LHCN-M2 (cell line): ENCODE measurements around the gene YTHDF1. TPM values are rescaled to one million over a fixed set of nuclear protein-coding genes. Genes with fewer than 3 reads are reported as not detected.

ENCODE experiments used
- DNase-seq: peaks from one replicate; pipeline ENCODE4 v3.0.0-alpha.2; 2012; ENCODE audit warnings: low read depth
- total RNA-seq: library from RNA; depleted of rRNA; stranded (reverse); fragments of >200 nt; gene quantifications from 2 replicates; pipeline ENCODE4 v1.2.3, GENCODE V29; 2014

The YTHDF1 gene
- total RNA-seq, 1 experiment from 2014 or later, result 23.8 TPM

DNA sequence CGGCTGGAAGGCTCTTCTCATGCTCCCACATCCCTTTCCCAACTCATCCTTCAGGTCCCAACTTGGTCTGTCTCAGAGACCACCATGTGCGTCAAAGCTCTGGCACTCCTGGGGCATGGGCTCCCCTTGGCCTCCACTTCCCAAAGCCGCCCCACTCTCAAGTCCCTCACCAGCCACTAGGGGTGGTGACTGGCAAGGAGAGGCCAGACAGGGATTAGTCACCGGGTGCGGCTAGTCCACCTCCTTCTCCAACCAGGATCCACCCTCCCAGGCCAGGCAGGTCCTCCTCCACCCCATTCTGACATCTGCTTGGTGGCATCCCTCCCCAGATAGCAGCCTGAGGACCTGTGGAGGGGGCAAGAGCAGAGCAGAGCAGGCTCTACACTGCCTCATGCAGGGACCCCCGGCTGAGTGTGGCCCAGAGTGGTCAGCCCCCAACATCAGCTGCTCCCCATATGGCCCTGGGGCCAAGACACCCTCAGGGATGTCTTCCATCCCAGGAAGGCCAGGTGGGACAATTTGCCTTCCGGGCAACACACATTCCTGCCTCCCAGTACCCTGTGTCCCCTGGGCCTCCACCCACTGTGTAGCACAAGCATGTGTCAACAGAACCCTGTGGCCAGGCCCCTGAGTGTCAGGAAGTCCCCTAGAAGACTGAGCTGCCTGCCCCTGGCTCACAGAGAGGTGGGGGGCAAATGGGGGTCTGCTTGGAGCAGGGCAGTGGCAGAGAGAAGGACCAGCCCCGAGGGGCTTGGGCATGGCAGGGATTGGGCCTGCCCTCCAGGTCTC lies 29.2 kb downstream of the YTHDF1 start:
- no peak for DNase-seq

DNA sequence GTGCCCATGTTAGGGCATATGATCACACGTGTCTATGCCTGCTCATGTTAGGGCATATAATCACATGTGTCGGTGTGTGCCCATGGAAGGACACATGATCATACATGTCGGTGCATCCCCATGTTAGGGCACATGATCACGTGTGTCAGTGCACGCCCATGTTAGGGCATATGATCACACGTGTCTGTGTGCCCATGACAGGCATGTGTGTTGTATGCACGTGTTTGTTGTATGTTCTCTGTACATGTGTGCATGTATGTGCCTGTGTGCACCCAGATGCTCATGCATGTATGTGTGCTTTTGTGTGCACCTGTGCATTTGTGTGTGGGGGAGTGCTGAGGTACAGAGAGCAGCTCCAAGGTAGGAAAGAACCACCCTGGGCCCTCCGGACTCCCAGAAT lies 29.8 kb downstream of the YTHDF1 start:
- no peak for DNase-seq

DNA sequence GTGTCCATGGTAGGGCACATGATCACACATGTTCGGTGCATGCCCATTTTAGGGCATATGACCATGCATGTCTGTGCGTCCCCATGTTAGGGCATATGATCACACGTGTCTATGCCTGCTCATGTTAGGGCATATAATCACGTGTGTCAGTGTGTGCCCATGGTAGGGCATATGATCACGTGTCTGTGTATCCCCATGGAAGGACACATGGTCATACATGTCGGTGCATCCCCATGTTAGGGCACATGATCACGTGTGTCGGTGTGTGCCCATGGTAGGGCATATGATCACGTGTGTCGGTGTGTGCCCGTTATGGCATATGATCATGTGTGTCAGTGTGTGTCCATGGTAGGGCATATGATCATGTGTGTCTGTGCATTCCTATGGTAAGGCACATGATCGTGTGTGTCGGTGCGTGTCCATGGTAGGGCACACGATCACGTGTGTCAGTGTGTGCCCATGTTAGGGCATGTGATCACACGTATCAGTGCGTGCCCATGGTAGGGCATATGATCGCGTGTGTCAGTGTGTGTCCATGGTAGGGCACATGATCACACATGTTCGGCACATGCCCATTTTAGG lies 30.6 kb downstream of the YTHDF1 start:
- no peak for DNase-seq

DNA sequence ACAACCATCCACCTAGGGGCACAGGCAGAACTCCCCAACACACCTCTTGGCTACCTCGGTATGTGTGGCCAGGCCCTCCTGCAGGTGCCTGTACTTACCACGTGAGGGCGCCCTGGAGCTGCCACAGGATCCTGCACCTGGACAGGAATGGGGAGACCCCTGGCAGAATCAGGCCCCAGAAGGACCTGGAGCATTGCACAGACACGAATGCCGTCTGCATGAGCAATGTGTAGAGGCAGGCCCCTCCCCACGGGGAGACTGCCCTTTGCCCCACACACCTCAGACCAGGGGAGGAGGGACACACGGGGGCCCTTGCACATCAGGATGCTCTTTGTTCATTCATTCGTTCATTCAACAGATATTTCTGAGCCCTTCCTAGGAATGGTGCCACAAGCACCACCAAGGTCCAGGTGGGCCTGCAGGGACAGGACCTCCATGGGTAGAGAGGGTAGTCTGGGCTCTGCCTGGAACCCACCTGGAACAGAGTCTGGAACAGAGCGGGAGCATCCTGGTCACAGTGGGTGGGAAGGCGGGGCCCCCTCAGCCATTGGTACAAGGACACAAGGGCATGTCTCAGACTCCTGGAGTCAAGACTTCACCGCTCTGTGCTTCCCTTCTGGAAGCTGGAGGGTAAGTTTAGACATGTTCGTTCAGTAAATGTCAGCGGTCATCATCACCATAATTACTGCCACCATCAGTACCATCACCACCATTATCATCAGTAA lies 32.3 kb downstream of the YTHDF1 start:
- no peak for DNase-seq

DNA sequence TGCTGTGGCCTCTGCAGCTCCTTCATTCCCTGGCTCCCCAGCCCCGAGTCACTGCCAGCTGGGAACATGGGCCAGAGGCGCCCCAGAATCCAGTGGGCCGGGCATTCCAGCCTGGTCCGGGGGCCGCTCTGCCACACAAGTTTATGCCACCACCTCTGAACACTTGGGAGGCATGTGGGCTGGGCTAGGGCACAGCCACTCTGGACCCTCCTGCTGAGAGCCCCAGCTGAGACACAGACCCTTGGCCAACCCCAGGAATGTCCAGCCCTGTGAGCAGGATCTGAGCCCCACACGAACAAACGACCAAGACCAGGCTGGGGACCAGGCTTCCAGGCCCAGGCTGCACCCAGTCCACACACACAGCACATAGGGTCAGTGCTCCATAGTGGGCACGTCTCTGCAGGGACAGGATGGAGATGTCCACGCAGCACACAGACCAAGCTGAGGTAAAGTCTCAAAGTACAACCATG lies 33.0 kb downstream of the YTHDF1 start:
- no peak for DNase-seq

DNA sequence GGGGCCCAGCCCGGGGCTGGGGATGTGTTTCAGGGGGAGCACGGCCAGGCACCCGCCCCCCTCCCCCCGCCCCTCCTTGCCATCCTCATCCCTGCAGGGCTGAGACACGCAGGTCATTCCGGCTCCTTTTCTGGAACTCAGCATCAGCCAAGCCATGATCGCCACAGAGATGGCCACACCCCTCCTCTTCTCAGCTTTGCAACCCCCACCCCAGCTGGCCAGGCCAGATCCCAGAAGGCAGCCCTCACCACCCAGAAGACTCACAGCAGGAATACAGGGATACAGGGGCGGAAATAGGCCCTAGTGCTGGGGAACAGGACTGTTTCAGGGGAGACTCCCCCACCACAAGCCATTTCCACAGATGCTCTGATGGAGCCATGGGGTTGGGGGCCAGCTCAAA lies 33.5 kb downstream of the YTHDF1 start:
- no peak for DNase-seq

DNA sequence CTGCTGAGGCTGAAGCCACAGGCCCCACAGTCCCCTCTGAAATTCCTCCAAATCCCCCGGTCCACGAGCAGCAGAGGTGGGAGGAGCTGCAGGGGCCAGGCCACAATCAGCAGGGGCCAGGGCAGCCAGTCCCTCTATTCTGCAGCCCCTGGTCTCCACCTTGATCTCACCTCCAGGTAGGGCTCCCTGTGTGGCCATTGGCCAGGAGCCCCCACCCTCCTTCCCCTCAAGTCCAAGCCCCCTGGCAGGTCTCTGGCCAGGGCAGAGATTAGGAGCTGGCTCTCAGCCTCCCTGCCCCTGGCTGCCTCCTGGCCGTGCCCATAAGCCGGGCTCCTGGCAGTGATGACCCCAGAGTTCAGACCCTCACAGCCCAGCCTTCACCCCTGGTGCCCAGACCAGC lies 34.7 kb downstream of the YTHDF1 start:
- DNase-seq, result no peak

DNA sequence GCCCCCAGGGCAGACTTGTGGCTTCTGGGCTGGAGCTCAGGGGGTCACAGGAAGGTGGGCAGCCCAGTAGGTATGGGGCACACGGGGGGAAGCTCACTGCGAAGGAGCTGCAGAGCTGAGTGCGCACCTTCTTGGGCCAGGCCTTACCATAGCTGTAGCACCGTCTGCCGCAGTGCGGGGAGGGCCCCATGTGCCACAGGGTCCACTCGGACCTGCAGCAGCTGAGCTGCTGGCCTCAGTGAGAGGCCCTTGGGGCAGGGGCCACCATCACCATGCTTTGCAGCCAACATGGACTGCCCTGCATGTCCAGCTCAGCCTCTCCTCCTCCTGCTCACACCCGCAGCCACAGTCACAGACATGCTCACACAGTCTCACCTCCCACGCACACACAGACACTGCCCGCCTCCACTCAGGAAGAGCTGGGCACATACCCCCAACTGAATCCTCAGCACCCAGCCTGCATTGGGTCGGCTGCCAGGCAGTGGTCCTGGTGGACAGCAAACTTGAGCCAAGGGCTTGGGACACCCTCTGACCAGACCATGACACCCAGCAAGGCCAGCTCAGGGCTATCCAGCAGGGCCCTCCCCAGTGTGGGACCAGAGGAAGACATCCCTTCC lies 35.3 kb downstream of the YTHDF1 start:
- DNase-seq, result no peak

DNA sequence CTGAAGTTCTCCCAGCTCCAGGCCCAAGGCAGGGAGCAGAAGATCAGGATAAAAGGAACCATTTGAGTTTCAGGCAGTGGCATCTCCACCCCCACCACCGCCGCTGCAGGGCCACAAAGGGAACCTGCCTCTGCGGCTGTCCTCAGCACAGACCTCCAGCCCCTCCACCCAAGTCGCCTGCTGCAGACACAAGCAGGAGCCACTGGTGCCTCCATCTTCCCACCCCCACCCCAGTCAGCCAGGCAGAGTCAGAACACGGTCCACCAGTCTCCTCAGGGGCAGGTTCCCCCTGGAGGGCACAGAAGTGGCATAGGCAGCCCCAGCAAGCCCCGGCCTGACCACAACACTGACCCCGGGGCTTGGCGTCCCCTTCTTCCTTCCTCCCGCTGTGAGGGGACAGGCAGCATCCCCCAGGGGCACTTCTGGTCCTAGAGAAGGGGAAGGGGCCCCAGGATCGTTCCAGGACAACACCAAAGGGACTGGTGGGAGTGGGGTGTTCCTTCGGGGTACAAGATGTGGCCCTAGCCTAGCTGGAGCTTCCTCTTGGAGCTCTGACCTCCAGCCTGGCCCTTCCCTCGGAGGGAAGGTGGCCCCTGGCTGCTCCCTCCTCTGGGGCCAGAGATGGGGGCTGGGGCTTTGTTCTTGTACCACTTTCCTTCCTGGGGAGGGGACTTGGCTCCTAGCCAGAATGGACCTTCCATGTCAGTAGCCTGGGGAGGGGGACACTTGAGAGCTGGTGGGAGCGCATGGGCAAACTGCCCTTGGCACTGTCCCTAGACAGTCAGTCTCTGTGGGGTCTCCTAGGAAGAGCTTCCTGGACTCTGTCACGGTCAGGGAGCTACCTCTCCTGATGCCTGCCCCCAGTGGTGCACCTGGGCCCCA lies 36.0 kb downstream of the YTHDF1 start:
- no peak for DNase-seq

DNA sequence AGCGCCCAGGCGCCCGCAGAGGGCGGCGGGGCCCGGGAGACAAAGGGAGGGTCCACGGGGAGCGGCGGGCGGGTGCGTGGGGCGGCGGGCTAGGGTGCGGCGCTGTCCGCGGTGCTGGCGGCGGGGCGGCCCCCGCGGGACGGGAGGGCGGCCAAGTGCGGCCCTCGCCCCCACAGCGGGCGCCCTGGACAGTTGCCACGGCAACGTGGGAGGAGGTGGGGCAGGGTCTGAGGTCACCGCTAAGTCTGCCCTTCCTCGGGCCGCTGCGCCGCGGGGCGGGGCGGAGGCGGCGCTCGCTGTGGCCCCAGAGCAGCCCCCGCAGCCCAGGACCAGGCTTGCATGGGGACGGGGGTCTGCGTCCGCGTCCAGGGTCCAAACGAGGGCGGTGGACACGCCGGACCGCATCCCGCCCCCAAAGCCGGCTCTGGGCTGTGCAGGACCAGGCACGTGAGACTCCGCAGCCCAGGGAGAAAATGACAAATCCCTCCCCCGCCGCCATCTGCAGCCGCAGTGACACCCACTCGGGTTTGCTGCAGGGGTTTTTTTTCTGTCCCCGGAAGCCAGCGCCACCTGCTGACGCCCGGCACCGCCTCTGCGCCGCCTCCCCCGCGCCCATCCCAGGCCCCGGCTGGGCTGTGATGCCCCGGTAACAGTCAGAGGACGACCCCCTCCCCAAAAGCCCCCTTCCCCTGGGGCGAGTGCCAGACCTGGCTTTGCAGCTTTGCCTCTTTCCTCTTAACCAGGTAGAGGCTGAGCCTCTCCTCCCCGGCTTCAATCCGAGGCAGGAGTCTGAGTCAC lies 36.8 kb downstream of the YTHDF1 start:
- DNase-seq, result no peak

DNA sequence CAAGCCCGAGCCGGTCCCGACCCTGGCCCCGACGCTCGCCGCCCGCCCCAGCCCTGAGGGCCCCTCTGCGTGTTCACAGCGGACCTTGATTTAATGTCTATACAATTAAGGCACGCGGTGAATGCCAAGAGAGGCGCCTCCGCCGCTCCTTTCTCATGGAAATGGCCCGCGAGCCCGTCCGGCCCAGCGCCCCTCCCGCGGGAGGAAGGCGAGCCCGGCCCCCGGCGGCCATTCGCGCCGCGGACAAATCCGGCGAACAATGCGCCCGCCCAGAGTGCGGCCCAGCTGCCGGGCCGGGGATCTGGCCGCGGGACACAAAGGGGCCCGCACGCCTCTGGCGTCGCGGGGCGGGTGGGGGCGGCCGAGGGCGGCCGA lies 37.5 kb downstream of the YTHDF1 start:
- no peak for DNase-seq

DNA sequence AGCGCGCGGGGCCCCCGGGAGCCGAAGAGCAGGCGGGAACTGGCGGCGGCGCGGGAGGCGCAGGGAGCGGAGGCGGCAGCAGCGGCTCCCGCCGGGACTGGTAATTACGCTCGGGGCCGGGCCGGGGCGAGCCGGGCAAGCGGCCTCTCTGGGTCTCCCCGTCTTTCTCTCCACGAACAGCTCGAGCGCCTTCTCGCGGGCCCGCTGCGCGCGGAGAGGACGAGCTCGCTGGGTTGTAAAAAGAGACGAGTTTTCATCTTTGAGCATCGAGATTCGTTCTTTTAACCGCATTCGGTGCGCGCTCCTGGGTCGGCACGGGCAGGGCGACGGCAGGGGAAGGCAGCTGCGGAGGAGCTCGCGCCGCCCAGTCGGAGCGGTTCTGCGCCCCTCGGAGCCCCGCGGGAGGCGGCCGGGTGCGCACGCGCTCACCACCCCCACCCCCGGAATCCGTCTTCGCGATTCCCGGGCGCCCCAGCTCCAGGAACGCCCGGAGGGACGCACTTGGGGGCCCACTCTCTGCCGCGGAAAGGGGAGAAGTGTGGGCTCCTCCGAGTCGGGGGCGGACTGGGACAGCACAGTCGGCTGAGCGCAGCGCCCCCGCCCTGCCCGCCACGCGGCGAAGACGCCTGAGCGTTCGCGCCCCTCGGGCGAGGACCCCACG lies 38.0 kb downstream of the YTHDF1 start:
- peak; percentile 13 for DNase-seq

DNA sequence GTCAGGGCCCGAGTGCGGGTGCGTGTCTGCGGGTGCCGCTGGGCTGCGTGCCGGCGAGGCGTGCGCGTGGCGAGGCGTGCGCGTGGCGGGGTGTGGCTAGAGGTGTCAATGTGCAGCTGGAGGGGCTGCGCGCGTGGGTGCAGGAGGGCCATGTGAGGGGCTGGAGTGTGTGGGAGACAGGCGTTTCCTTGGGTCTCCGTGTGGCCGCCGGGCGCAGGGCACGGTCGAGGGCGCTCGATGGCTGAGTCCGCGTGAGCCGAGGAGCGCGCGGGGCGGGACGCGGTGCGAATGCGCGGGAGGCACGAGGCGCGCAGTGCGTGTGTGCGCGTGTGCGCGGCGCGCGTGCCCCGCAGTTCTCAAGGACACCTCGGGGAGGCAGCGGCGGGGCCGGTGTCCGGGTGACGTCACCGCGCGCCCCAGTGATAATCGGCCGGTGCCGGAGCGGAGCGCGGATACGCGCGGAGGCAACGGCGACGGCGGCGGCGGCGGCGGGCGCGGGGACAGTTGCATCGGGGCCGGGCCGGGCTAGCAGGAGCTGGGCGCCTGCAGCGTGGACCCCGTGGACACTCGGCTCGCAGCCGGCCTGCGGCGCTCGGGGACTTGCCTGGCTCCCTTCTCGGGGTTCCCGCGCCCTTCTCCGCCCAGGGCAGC lies 38.7 kb downstream of the YTHDF1 start:
- no peak for DNase-seq

DNA sequence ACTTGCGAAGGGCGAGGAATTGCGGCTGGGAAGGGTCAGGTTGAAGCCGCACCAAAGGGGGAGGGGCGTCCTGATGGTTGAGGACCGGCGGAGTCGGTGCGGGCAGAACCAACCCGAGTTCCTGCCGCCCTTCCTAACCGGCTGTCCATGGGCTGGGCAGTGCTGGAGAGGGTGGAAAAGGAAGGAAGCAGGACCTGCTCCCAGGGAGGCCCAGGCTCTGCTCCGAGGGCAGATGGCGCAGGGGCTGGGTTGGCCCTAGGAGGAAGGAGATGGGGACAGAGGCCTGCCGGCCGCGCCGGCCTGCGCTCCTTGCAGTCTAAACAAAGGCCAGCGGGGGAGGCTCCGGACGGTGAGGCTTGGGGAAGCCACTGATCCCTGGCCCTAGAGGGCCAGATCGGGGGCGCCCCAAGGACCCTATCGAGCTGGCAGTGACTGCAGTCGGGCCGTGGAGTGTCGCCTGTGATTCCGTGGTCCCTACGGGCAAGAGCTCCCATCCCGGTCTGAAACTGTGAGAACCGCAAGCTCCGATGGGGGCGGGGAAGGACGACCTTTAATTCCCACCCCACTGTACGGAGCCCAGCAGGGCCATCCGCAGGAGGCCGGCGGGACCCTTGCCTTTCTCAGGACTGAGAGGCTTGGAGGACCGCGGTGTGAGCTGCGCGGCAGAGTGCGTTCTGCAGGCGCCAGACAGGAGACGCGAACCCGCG lies 39.4 kb downstream of the YTHDF1 start:
- DNase-seq, result no peak

DNA sequence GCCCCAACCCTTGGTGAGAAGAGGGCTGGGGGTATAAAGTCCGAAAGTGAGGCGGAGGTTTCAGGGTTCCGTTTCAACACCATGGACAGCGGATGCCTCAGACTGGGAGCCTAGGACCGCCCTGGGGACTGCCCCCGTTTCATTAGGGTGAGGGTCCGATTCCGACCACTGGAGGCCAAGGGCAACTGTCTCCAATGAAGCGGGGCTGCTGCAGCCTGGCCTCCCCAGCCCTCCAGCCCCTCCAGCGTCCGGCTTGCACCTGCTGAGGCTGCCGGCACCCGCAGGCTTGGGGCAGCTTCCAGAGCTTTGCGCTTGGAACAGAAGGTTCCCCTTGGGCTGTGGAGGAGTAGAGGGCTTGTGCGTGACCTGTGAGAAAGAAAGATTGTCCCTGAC lies 39.9 kb downstream of the YTHDF1 start:
- DNase-seq, result no peak

DNA sequence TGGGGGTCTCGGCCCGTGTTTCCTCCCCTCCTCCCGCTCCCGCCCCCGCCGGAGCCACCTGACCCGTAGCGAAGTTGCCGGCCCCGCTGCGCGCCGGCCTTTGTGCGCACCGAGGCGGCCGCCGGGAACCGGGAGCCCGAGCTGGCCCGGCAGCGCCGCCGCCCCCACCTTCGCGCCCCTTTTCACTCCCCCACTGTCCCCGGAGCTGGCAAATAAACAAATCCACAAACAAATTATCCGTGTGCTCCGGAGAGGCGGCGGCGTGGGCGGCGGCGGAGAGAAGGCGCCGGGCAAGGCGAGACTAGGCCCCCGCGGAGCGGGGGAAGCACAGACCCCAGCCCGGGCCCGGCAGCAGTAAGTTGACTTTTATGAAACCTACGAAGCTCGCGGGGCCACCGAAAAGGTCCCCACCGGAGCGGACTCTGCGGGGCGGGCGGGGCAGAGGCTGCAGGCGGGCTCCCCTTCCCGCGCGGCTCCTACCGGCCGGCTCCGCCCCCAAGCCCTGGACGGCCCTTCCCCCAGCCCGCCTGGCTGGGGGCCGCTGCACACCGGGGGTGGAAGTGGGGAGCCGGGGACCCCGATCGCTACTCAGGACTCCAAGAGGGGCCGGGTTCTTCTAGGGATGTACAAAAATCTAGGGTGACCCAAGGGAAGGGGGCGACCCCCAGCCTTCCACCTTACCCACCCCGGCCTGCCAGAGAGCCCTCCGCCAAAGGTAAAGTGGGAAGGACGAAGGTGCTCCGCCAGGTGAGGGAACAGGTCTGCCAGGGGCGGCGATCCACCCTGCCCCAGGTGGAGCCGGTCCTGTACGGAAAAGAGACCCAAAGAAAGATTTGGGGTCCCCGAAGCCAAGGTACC lies 40.7 kb downstream of the YTHDF1 start:
- DNase-seq, result no peak

DNA sequence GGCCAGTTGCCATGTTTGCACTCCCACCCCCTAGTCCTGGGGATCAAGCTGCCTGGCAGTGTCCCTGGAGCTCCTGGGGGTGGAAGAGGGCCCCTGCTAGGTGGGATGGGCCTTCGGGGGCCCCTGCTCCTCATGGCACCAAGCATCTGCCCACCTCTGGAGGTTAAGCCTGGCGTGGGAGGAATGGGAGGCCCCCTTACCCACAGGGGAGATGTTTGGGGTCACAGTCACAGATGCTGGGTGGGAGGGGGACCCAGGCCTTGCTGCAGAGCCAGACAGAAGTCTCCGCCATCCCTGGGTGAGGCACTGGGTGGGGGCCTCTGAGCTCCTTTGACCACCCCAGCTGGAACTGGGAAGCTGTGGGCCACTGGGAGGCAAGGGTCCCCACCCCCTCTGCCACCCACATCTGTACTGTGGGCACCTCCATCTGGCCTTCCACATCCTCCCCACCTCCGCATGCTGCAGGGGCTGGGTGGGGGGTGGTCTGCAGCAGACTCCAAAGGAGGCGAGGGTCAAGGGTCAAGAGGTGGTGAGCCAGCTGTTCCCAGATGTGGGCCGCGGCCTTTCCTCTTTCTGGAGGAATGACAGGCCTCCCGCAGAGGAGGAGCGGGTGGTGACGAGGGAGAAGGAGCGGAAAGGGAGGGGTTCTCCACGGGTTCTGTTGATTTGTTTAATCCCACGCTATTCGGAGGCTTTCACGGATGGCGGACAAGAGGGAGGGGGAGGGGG lies 41.5 kb downstream of the YTHDF1 start:
- no peak for DNase-seq
